KBM-7 (cell line): ENCODE data around the gene TRIO.
A peak's percentile ranks its signal among the peaks of the same experiment; 100 is the strongest.
"Not testable (repeated sequence)": the region's sequence is repeated elsewhere in the genome, so short reads cannot be mapped to it uniquely, and the experiment has no call there.

Experiments used
- DNase-seq: peaks from one replicate; pipeline ENCODE4 v3.0.0-alpha.2; 2015
- in situ Hi-C: fragments of 300-500 bp; cut with MboI; formaldehyde crosslinking; loops from 2 replicates; pipeline ENCODE4 v1.14.3; 2020; ENCODE audit warnings: low sequenced_read_pairs, low pct_unique_long_range_greater_than_20kb, mixed read lengths

TRIO gene

GRCh38 chr5:14197056-14197455, 53.9 kb downstream of the TRIO start:
- in situ Hi-C loops = no loop called here
- no peak for DNase-seq

- in situ Hi-C loops = no loop called here
- DNase-seq = no peak
Measured at GRCh38 chr5:14199902-14200301, 56.8 kb downstream of the TRIO start.

GRCh38 chr5:14200312-14200990, 57.3 kb downstream of the TRIO start:
- DNase-seq = no peak
- in situ Hi-C loops = no loop called here

GRCh38 chr5:14201325-14202045, 58.3 kb downstream of the TRIO start:
- in situ Hi-C loops = no loop called here
- DNase-seq = no peak

GRCh38 chr5:14202462-14202861, 59.3 kb downstream of the TRIO start:
- in situ Hi-C loops = no loop called here
- DNase-seq = peak; percentile 86

GRCh38 chr5:14204011-14204670, 61.0 kb downstream of the TRIO start:
- in situ Hi-C loops = no loop called here
- no peak for DNase-seq

GRCh38 chr5:14204785-14205321, 61.7 kb downstream of the TRIO start:
- in situ Hi-C loops = no loop called here
- DNase-seq = peak; percentile 76

- in situ Hi-C loops = no loop called here
- DNase-seq = no peak
Measured at GRCh38 chr5:14206028-14206725, 63.0 kb downstream of the TRIO start.

GRCh38 chr5:14207428-14207827, 64.3 kb downstream of the TRIO start:
- in situ Hi-C loops, DNase-seq: not testable (repeated sequence)

GRCh38 chr5:14208071-14209021, 65.2 kb downstream of the TRIO start:
- DNase-seq = peak; percentile 71
- in situ Hi-C loops = no loop called here

- in situ Hi-C loops = no loop called here
- no peak for DNase-seq
Measured at GRCh38 chr5:14209222-14209822, 66.2 kb downstream of the TRIO start.

- in situ Hi-C loops = no loop called here
- DNase-seq = no peak
Measured at GRCh38 chr5:14209836-14210235, 66.7 kb downstream of the TRIO start.

- DNase-seq = no peak
Measured at GRCh38 chr5:14210729-14211128, 67.6 kb downstream of the TRIO start.

GRCh38 chr5:14211818-14212803, 69.0 kb downstream of the TRIO start:
- in situ Hi-C loops = no loop called here
- no peak for DNase-seq

More at GRCh38 chr5:14210729-14211128, 67.6 kb downstream of the TRIO start:
- in situ Hi-C loops = no loop called here

- no peak for DNase-seq
- in situ Hi-C loops = no loop called here
Measured at GRCh38 chr5:14212838-14213237, 69.7 kb downstream of the TRIO start.

GRCh38 chr5:14213253-14213652, 70.1 kb downstream of the TRIO start:
- in situ Hi-C loops = no loop called here
- no peak for DNase-seq
